ENCODE results near the gene ZNF318. TPM values are rescaled to one million over a fixed set of nuclear protein-coding genes. Genes with fewer than 3 reads are reported as not detected.
"Not testable (repeated sequence)": the region's sequence is repeated elsewhere in the genome, so short reads cannot be mapped to it uniquely, and the experiment has no call there.

ZNF318 gene
- polyA plus RNA-seq, 10 donors, result 11.6 to 18.1 (median 15.0) TPM

- DNase-seq, result not testable (repeated sequence)
These were observed 66.4 kb downstream of the ZNF318 start for GRCh38 chr6:43303006-43303405.

DNA sequence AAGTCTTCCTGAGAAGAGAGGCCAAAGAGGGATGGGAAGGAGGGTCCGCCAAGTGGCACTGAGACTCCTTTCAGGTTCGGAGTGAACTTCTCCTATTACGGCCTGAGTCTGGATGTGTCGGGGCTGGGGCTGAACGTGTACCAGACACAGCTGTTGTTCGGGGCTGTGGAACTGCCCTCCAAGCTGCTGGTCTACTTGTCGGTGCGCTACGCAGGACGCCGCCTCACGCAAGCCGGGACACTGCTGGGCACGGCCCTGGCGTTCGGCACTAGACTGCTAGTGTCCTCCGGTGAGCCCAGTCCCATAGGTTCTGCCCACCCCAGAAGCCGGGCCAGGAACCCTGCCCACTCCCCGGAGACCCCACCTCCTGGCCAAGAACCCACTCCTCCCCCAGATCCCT, 67.3 kb downstream of the ZNF318 start:
- no peak for DNase-seq

- DNase-seq, result no peak
These were observed 68.2 kb downstream of the ZNF318 start for GRCh38 chr6:43301081-43301870.

DNA sequence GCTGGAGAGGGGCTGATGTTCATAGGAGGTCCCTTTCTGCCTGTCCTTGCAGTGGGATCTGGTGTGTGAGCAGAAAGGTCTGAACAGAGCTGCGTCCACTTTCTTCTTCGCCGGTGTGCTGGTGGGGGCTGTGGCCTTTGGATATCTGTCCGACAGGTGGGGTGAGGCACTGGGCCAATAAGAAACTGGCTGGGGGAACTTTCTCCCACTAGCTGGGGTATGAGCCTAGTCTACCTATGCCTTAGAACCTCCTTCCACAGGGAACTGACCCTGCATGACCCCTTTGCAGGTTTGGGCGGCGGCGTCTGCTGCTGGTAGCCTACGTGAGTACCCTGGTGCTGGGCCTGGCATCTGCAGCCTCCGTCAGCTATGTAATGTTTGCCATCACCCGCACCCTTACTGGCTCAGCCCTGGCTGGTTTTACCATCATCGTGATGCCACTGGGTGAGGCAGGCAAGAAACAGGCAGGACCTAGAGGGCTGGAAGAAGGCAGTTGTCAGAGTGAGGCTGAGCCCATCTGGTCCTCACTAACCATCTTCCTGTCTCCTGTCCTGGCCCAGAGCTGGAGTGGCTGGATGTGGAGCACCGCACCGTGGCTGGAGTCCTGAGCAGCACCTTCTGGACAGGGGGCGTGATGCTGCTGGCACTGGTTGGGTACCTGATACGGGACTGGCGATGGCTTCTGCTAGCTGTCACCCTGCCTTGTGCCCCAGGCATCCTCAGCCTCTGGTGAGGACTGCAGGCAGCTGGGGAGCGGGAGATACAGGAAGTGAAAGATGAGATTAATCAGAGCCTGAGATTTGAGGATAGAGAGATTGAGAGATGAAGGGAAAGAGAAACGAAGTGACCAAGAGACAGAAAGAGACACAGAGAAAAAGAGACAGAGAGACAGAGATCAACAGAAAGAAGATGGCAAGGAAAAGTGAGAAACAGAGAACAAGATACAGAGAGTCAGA, 69.8 kb downstream of the ZNF318 start:
- no peak for DNase-seq

- DNase-seq, result no peak
These were observed 70.7 kb downstream of the ZNF318 start for GRCh38 chr6:43298565-43299337.

DNA sequence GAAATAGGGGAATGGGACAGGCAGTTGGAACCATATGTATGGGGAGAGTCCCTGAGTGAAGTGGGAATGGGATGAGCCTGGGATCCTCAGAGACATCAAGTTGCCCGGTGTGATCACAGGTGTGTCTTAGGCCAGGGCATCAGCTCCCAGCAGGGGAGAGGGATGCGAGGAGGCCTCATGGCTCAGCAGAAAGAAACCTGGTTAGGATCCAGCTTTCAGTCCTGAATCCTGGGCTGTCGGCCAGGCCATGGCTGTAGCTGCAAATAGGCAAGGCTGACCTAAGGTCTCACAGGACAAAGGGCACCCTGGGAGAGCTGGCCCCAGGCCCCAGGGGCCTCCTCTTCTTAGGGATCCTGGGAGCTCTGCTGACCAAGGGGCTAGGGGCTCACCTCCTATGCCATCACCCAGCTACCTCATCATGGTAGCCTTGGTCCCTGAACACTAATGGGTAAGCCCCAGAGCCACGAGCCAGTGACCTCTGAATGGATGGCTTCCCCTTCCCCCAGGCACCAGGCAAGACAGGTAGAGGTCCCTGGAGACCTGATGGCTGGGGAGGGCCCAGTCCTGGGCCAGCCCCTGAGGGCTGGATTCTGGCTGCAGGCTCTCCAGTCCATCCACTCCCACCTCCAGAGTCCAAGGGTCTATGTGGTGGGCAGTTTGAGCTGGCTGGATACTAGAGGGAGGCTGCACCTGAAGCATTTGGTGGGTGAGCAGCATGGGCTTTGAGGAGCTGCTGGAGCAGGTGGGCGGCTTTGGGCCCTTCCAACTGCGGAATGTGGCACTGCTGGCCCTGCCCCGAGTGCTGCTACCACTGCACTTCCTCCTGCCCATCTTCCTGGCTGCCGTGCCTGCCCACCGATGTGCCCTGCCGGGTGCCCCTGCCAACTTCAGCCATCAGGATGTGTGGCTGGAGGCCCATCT, 71.5 kb downstream of the ZNF318 start, which contains the start of gene SLC22A7:
TSS of gene SLC22A7 (plus strand) at position 617 of the 921 bp plus-strand sequence. CDS start at position 716, 99 bp downstream.
- no peak for DNase-seq

- DNase-seq, result no peak
These were observed 72.5 kb downstream of the ZNF318 start for GRCh38 chr6:43296780-43297497.

GRCh38 chr6:43295456-43295855, 74.0 kb downstream of the ZNF318 start:
- DNase-seq, result no peak

DNA sequence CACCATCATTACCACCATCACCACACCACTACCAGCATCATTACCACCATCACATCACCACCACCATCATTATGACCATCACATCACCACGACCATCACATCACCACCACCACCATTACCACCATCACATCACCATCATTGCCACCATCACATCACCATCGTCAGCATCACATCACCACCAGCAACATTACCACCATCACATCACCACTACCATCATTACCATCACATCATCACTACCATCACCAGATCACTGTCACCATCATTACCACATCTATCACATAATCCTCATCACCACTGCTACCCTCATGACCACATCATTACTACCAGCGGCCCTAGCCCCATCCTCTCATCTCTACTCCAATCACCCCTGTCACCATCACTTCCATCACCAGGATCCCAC, 74.9 kb downstream of the ZNF318 start:
- no peak for DNase-seq

GRCh38 chr6:43293698-43294097, 75.7 kb downstream of the ZNF318 start:
- no peak for DNase-seq

DNA sequence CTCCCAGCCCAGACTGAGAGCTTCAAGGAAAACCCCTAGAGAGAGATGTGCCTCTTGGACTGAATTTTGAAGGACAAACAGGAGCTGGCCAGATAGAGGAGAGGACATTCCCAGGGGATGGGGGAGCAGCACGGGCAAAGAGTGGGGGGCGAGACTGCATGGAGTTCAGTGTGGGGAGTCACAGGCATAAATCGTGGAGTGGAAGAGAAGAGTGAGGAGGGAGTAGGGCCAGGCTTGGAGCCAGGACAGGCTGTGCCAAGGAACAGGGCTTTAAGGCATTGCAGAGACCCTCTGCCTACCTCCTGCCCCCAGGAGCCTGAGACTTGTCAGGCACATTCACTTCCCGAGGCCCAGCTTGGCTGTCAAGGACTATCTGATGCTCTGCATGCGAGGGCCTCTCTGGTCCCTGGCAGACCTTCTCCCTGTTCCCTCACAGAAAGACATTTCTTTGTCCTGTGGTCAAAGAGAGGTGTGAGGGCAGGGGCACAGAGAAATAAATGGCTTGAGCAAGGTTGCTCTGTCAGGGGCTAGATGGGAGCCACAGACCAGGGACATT, 76.6 kb downstream of the ZNF318 start:
- DNase-seq, result no peak

DNA sequence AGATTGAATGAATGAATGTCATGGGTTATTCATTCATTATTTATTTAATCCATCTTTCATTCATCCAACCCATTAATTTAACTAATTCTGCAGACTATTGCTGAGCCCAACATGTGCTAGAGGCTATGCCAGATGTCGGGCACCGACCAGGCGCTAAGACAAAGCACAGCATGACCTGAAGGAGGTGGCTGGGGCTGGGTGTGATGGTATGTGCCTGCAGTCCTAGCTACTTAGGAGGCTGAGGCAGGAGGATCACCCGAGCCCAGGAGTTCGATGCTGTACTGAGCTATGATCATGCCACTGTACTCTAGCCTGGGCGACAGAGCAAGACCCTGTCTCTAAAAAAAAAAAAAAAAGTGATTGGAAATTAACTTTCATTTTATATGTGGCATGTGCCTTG, 77.1 kb downstream of the ZNF318 start:
- no peak for DNase-seq

DNA sequence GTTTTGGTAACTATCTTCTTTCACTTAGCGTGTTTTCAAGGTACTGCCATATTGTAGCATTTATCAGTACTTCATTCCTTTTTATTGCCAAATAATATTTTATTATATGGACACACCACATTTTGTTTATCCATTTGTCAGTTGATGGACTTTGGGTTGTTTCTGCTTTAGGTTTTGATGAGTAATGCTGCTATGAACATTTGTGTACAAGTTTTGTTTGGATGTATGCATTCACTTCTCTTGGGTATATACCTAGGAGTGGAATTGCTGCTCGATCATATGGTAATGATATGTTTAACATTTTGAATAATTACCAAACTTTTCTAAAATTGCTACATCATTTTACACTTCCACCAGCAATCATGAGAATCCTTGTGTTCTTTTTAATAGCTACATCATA, 77.7 kb downstream of the ZNF318 start:
- DNase-seq, result no peak

DNA sequence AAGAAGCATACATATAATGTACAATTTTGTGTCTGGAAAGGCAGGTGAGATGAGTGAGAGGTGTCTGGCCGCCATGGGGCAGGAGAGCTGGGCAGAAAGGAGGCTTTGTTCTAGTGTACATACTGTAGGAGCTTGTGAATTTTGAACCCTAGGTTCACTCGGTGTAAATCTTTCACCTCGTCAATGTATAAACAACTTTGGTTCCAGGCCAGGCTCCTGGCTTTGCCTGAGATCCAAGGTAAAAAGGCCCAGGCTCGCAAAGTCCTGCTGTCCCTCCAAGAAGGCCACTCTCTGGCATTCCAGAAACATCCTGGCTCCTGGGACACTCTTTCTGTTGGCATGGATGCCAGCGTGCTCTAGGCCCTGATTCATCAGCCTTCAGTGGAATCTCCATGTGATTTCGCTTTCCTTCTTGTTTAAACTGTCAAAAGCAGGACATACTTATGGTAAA, 78.5 kb downstream of the ZNF318 start:
- no peak for DNase-seq

GRCh38 chr6:43290339-43290904, 79.0 kb downstream of the ZNF318 start:
- no peak for DNase-seq

DNA sequence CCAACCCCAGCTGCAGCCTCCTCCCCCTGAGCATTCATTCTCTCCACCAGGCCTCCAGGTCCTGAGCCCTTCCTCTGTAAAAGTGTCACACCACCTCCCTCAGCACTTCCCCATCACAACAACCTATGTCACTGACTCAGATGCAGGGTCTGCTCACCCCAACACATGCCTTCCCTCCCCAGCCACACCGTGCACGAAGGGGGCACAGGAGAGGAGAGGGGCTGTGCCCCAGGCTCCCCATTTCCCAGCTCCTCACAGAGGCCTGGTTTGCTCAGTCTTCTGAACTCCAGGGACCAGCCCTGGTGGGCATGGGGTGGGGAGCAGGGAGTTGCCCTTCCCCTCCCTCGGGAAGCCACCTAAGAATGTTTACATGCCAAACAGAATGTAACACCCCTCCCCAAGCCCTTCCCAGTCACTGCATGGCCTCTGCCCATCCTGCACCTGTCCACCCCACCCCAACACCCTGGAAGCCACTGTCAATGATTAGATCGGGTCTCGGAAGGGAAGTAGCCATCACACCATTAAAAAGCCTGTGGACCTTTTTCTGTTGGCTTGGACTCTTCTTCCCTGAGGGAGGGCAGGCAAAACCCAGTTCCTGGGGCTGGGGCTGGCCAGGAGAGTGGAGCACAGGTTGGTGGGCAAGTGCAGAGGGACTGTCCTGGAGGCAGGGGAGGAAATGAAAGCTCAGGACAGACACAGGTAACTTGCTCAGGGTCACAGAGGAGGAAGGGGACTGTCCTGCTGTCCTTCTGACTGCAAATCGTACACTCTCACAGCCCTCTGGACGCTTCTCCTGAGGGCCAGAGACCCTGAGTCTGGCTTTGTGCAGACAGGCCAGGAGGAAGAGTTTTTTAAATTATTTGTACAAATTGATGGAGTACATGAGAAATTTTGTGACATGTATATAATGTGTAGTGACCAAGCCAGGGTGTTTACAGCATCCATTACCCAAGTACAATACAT, 81.4 kb downstream of the ZNF318 start:
- DNase-seq, result no peak

DNA sequence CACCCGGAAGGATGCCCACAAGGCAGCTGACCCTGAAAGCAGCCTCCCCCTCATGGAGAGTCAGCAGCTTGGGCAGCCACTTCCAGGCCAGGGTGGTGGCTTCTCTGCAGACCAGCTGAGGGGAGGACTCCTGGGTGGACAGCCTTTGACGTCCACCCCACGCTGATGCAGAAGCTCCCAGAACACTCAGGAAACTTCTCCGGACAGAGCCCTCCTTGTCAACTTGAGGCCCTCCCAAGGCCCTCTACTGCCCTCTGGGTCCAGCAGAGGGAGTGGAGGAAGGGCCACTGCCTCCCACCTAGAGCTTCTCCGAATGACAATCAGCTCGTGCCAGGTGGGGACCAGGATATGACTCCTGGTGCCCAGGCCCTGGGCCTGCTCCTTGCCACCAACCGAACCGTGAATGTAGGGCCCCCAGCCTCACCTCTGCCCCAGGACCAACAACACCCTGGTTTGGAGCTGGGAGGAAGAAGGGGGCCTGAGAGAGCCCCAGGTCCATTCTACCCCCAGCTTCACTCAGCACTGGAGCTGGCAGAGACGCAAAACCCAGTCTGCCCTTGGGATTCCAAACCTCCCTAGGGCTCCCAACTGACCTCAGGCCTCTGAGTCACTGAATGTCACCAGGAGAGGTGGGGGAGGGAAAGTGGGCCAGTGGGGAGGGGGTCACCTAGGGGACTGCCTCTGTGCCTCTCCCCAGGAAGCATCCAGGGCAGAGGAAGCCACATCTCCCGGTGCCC, 82.3 kb downstream of the ZNF318 start:
- DNase-seq, result no peak
